Activated CD8-positive, alpha-beta memory T cell treated with anti-CD3 and anti-CD28 coated beads for 36 hours (primary cell): ENCODE data around the gene ZNF35. TPM values are rescaled to one million over a fixed set of nuclear protein-coding genes. Genes with fewer than 3 reads are reported as not detected.
"Not testable (repeated sequence)": the region's sequence is repeated elsewhere in the genome, so short reads cannot be mapped to it uniquely, and the experiment has no call there.

Experiments
- CTCF ChIA-PET: fragments of 350-600 bp; sonication (Branson Sonifier 250); formaldehyde crosslinking; loops from one replicate; lab custom pipeline; 2021; ENCODE audit warnings: antibody characterized with exemption; lab: Charles Lee
- POLR2A ChIA-PET: fragments of 350-600 bp; sonication (Branson Sonifier 250); formaldehyde crosslinking; loops from one replicate; lab custom pipeline; 2021; ENCODE audit warnings: antibody characterized with exemption; lab: Charles Lee
- total RNA-seq, 2 experiments: library from RNA; stranded (reverse); gene quantifications; one replicate each; pipeline ENCODE4 v1.2.3, GENCODE V29; 2021

ZNF35 gene
- 1 to 10 TPM; 6.3 to 7.9 TPM for total RNA-seq

GRCh38 chr3:44648564-44649229 lies at the start of gene ZNF35:
Gene ZNF35 (plus strand): TSS chr3:44648732. CDS start chr3:44651068, 2,336 bp downstream.
- ChIA-PET POLR2A (no interaction called here), CTCF (interaction anchor here (0.6 kb wide), 1 partner anchor 34 kb away, joined by 3 read pairs; no protein-coding TSS in a partner anchor)

DNA sequence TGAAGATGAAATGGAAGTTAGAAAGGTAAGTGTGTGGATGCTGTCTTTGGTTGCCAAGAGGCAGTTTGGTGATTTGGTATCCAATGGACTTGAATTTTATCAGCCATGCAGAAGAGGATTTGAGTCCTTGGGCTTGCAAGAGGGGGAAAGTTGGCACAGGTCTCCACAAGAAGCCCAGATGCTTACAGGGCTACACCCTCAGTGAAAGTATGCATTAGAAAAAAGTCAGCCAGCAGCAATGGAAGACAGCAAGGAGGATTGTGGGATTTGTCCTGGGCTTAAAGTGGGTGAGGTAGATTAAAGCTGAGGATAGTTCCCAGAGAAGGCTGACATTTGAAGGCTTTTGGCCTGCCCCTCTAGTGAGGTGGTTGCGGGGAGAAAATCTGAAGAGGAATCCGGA lies 46.8 kb upstream of the ZNF35 start:
- ChIA-PET CTCF (no interaction called here), POLR2A (no interaction called here)

GRCh38 chr3:44612678-44613077 lies 35.9 kb upstream of the ZNF35 start:
- ChIA-PET POLR2A (no interaction called here), CTCF (no interaction called here)

- CTCF ChIA-PET, result interaction anchor here (0.7 kb wide), 1 partner anchor 464 kb away, joined by 3 read pairs; no protein-coding TSS in a partner anchor
These were observed 23.6 kb upstream of the ZNF35 start, which contains the start of gene ZNF197 for GRCh38 chr3:44624749-44625480. Gene ZNF197 (plus strand): TSS chr3:44625036. CDS start chr3:44629155, 4,119 bp downstream.

GRCh38 chr3:44628716-44629115 lies 19.8 kb upstream of the ZNF35 start:
- ChIA-PET POLR2A (no interaction called here), CTCF (no interaction called here)

More at GRCh38 chr3:44624749-44625480, 23.6 kb upstream of the ZNF35 start, which contains the start of gene ZNF197:
- POLR2A ChIA-PET, result interaction anchor here (0.8 to 1.2 kb wide), 3 partner anchors 69 to 137 kb away, joined by 3 to 7 read pairs (median 3); partner anchors contain the start of genes KIAA1143 and KIF15

DNA sequence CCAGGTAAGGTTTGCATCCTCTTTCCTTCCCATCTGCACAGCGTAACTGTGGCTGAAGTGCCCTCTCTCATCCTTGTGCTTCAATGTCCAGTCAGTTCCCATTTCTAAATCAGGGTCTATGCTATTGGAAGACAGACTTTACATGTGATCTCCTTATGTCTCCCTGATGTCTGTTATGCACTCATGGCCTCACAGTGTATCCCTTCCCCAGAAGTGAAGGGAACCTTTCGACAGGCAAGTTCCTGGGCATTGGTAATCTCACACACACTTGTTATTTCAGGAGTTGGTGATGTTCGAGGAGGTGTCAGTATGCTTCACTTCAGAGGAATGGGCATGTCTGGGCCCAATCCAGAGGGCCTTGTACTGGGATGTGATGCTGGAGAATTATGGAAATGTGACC lies 16.3 kb upstream of the ZNF35 start:
- POLR2A ChIA-PET, result no interaction called here

DNA sequence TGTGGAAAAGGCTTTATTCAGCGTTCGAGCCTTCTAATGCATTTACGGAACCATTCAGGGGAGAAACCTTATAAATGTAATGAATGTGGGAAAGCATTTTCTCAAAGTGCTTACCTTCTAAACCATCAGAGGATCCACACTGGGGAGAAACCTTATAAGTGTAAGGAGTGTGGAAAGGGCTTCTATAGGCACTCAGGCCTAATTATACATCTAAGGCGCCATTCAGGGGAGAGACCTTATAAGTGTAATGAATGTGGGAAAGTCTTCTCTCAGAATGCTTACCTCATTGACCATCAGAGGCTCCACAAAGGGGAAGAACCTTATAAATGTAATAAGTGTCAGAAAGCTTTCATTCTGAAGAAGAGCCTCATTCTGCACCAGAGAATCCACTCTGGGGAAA lies 6.2 kb upstream of the ZNF35 start:
- ChIA-PET POLR2A (no interaction called here), CTCF (no interaction called here)

More for the DNA sequence above, 16.3 kb upstream of the ZNF35 start:
- CTCF ChIA-PET, result no interaction called here

- ChIA-PET CTCF (no interaction called here), POLR2A (no interaction called here)
These were observed 5.5 kb upstream of the ZNF35 start for GRCh38 chr3:44643024-44643423.

- POLR2A ChIA-PET, result no interaction called here
These were observed 761 bp upstream of the ZNF35 start for GRCh38 chr3:44647771-44648170.

DNA sequence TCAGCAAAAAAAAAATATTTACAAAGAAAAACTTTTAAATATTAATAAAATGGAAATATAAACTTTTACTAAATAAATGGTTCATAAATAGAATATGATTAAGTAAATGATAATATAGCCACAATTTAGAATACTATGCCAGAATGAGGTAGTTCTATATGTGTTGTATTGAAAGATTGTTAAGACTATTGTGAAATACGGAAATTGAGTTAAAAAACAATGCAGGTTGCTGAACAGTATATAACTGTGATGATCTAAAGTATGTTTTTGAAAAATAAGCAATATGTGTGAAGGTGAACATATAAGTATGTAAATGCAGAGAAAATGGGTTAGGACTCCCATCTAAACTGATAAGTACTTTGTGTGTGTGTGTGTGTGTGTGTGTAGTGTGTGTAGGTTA lies 1.2 kb downstream of the ZNF35 start:
- ChIA-PET CTCF (no interaction called here), POLR2A (no interaction called here)

More at GRCh38 chr3:44647771-44648170, 761 bp upstream of the ZNF35 start:
- CTCF ChIA-PET, result no interaction called here

GRCh38 chr3:44654039-44654438 lies 5.5 kb downstream of the ZNF35 start:
- POLR2A ChIA-PET, result no interaction called here
- CTCF ChIA-PET, result no interaction called here

DNA sequence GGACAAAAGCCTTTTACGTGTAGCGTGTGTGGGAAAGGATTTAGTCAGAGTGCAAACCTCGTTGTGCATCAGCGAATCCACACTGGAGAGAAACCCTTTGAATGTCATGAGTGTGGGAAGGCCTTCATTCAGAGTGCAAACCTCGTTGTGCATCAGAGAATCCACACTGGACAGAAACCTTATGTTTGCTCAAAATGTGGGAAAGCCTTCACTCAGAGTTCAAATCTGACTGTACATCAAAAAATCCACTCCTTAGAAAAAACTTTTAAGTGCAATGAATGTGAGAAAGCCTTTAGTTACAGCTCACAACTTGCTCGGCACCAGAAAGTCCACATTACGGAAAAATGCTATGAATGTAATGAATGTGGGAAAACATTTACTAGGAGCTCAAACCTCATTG lies 10.5 kb downstream of the ZNF35 start:
- ChIA-PET CTCF (no interaction called here), POLR2A (no interaction called here)

GRCh38 chr3:44659434-44659833 lies 10.9 kb downstream of the ZNF35 start:
- POLR2A ChIA-PET, result no interaction called here
- CTCF ChIA-PET, result no interaction called here

GRCh38 chr3:44661189-44661588 lies 12.7 kb downstream of the ZNF35 start:
- ChIA-PET CTCF (no interaction called here), POLR2A (no interaction called here)

DNA sequence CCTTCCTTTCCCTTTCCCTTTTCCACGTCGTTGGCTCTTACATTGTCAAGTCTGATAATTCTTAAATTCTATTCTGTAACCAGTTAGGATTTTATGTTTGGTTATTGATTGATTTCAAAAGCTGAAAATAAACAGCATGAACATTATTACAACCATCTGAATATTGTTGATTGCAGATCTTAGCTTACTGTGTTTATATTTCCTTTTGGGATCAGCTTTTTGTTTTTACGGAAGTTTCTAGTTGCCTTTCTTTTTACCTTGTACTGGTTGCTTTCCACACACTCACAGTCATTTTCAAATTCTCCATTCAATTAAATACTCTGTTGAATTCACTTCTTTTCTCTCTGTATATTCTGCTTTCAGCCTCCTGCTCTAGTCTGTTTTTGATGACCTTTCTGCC lies 16.6 kb downstream of the ZNF35 start:
- ChIA-PET POLR2A (no interaction called here), CTCF (no interaction called here)

- POLR2A ChIA-PET, result no interaction called here
- CTCF ChIA-PET, result no interaction called here
These were observed 17.8 kb downstream of the ZNF35 start for GRCh38 chr3:44666346-44666745.

- ChIA-PET CTCF (no interaction called here), POLR2A (no interaction called here)
These were observed 21.2 kb downstream of the ZNF35 start for GRCh38 chr3:44669760-44670159.

DNA sequence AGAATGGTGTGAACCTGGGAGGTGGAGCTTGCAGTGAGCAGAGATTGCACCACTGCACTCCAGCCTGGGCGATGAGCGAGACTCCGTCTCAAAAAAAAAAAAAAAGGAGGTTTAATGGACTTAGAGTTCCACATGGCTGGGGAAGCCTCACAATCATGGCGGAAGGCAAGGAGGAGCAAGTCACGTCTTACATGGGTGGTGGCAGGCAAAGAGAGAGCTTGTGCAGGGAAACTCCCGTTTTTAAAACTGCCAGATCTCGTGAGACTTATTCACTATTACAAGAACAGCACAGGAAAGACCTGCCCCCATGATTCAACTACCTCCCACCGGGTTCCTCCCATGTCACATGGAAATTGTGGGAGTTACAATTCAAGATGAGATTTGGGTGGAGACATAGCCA lies 24.9 kb downstream of the ZNF35 start:
- POLR2A ChIA-PET, result interaction anchor here (0.7 kb wide), 1 partner anchor 286 kb away, joined by 3 read pairs; no protein-coding TSS in a partner anchor
- CTCF ChIA-PET, result not testable (repeated sequence)

DNA sequence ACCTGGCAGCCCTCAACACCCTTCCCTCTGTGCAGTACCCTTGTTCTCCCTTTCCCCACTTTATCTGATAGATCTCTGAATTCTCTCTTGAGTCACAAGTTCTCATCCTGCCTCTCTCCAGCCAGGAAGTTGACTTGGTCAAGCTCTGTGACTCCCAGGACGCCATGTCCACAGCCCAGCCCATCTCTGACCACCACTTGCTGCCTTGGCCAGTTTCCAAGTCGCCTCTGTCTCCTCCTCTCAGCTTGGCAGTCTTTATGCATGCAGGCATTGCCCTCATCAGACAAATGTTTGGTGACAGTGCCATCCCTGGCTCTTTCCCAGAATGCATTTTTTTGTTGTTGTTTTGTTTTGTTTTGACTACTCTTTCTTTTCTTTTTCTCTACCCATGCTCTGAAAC lies 25.7 kb downstream of the ZNF35 start:
- CTCF ChIA-PET, result interaction anchor here (0.5 kb wide), 1 partner anchor 308 kb away, joined by 3 read pairs; no protein-coding TSS in a partner anchor
- POLR2A ChIA-PET, result no interaction called here

DNA sequence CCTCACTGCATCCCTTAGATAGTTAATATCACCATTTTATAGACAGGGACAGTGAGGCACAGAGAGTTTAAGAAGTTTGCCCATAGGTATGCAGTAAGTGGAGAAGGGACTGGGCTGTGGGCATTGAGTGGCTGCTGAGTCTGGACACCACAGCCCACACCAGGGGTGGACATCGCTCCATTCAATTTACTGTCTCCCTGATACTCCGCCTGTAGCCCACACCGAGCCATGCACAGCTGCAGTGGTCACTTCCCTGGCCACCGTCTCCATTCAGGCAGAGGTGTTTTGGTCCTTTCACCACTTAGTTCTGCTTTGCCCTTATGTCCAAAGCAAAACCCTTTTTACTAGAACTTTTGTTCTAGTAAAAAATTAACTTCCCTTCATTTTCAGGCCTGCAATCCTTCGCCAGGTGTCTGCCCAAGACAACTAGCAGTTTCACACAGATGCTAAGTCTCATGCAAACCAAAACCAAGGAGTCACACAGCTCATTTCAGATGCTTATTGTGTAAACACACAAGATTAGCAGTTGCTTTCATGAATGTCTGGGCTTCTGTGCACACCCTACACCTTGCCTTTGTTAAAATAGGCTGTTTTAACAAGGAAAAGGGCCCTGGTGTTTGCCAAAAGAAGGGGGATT lies 30.1 kb downstream of the ZNF35 start:
- POLR2A ChIA-PET, result no interaction called here
- CTCF ChIA-PET, result no interaction called here
